ENCODE results near the gene KRTAP4-3. TPM values are rescaled to one million over a fixed set of nuclear protein-coding genes. Genes with fewer than 3 reads are reported as not detected.
A peak's percentile ranks its signal among the peaks of the same experiment; 100 is the strongest.
"Not testable (repeated sequence)": the region's sequence is repeated elsewhere in the genome, so short reads cannot be mapped to it uniquely, and the experiment has no call there.

Gene KRTAP4-3
- total and polyA plus RNA-seq, 5 donors from 2014 or later, result not detected

DNA sequence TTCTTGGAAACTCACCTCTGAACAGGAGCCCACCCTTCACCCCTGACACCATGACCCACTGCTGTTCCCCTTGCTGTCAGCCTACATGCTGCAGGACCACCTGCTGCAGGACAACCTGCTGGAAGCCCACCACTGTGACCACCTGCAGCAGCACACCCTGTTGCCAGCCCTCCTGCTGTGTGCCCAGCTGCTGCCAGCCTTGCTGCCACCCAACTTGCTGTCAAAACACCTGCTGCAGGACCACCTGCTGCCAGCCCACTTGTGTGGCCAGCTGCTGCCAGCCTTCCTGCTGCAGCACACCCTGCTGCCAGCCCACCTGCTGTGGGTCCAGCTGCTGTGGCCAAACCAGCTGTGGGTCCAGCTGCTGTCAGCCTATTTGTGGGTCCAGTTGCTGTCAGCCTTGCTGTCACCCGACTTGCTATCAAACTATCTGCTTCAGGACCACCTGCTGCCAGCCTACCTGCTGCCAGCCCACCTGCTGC lies 21.9 kb upstream of the KRTAP4-3 start, which contains the start of gene KRTAP9-1:
Gene KRTAP9-1 (plus strand): TSS at position 51 of the 482 bp plus-strand sequence. CDS start 0 bp downstream, at position 51.
- H3K27ac ChIP-seq (ENCODE audit: insufficient read depth, low read length, poor library complexity, severe bottlenecking); H3K36me3 Mint-ChIP-seq; DNase-seq; H3K4me3 ChIP-seq (ENCODE audit: low read depth, low read length); H3K9me3 Mint-ChIP-seq; H3K4me1 Mint-ChIP-seq; H3K9me3 ChIP-seq (ENCODE audit: control insufficient read depth in 2 of 2, low read length in 2 of 2); H3K4me3 Mint-ChIP-seq; H3K36me3 ChIP-seq (ENCODE audit: control insufficient read depth, insufficient read depth, low read length); H3K4me1 ChIP-seq (ENCODE audit: control insufficient read depth, insufficient read depth, low read length, poor library complexity, severe bottlenecking); ATAC-seq (ENCODE audit: low read depth in 2 of 2): not testable (repeated sequence)
- Mint-ChIP-seq H3K27ac (peak within 1 kb of the TSS in 1 of 3 donors; percentile 48), H3K27me3 (peaks cover 24% of the 10 kb centered on the region)
- peaks cover 15% of the 10 kb centered on the region for H3K27me3 ChIP-seq (ENCODE audit: control insufficient read depth, insufficient read depth, low read length)

DNA sequence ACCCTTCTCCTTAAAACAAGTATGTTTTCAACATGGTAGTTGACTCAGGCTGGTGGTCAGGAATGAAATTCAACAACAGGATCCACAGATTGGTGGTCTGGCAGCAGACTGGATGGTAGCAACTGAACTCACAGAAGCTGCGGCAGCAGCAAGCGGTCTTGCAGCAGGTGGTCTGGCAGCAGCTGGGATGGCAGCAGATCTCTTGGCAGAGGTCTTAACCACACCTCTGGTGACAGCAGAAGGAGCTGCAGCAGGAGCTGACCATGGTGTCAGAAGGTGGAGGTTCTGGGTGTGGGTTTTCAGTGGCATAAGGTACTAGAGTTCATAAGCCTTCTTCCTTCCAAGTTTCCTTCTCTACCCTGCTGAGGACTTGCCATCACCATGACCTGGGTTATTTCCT lies 18.9 kb upstream of the KRTAP4-3 start:
- Histone ChIP-seq H3K4me1 (ENCODE audit: control insufficient read depth, insufficient read depth, low read length, poor library complexity, severe bottlenecking) (no peaks in the 10 kb centered on the region), H3K4me3 (ENCODE audit: low read depth, low read length) (no peak overlapping the region), H3K27me3 (ENCODE audit: control insufficient read depth, insufficient read depth, low read length) (peaks cover 13% of the 10 kb centered on the region), H3K27ac (ENCODE audit: insufficient read depth, low read length, poor library complexity, severe bottlenecking) (no peak overlapping the region), H3K36me3 (ENCODE audit: control insufficient read depth, insufficient read depth, low read length) (no peaks in the 10 kb centered on the region), H3K9me3 (ENCODE audit: control insufficient read depth in 2 of 2, low read length in 2 of 2) (no peaks in the 10 kb centered on the region)
- DNase-seq, result no peak
- Mint-ChIP-seq H3K27ac (no peak overlapping the region), H3K4me1 (no peaks in the 10 kb centered on the region), H3K27me3 (peaks cover 30% of the 10 kb centered on the region), H3K36me3 (no peaks in the 10 kb centered on the region), H3K9me3 (peaks cover 0 to 2% (median 0%) of the 10 kb centered on the region in 7 donors), H3K4me3 (no peak overlapping the region)
- ATAC-seq (ENCODE audit: low read depth in 2 of 2), result no peak

DNA sequence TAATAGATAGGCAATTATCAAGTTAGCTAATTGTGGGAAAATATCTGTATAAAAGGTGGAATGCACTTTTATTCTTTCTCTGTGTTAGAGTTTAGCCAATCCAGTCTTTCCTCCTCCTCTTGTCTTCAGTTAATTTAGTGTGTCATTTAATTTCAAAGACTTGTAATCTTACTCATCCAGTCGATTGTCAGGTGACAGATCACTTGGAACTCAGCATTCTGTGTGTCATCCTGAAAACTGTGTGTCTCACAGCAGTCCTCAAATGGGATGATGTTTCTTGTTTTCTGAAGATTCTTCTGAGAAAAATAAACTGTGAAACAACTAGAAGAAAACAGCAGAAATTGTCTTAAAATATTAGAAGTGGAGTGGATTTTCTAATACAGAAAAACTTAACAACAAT lies 17.0 kb upstream of the KRTAP4-3 start:
- peaks cover 0 to 1% (median 0%) of the 10 kb centered on the region in 7 donors for H3K9me3 Mint-ChIP-seq
- no peaks in the 10 kb centered on the region for H3K36me3 Mint-ChIP-seq
- DNase-seq (no peak), ATAC-seq (ENCODE audit: low read depth in 2 of 2) (no peak)
- no peaks in the 10 kb centered on the region for H3K4me1 Mint-ChIP-seq
- peaks cover 15% of the 10 kb centered on the region for H3K27me3 Mint-ChIP-seq
- H3K4me1 ChIP-seq (ENCODE audit: control insufficient read depth, insufficient read depth, low read length, poor library complexity, severe bottlenecking), result no peaks in the 10 kb centered on the region
- no peak overlapping the region for H3K4me3 ChIP-seq (ENCODE audit: low read depth, low read length)
- H3K27ac Mint-ChIP-seq, result no peak overlapping the region
- H3K4me3 Mint-ChIP-seq, result no peak overlapping the region
- H3K36me3 ChIP-seq (ENCODE audit: control insufficient read depth, insufficient read depth, low read length), result no peaks in the 10 kb centered on the region
- no peak overlapping the region for H3K27ac ChIP-seq (ENCODE audit: insufficient read depth, low read length, poor library complexity, severe bottlenecking)
- no peaks in the 10 kb centered on the region for H3K9me3 ChIP-seq (ENCODE audit: control insufficient read depth in 2 of 2, low read length in 2 of 2)
- peaks cover 6% of the 10 kb centered on the region for H3K27me3 ChIP-seq (ENCODE audit: control insufficient read depth, insufficient read depth, low read length)

DNA sequence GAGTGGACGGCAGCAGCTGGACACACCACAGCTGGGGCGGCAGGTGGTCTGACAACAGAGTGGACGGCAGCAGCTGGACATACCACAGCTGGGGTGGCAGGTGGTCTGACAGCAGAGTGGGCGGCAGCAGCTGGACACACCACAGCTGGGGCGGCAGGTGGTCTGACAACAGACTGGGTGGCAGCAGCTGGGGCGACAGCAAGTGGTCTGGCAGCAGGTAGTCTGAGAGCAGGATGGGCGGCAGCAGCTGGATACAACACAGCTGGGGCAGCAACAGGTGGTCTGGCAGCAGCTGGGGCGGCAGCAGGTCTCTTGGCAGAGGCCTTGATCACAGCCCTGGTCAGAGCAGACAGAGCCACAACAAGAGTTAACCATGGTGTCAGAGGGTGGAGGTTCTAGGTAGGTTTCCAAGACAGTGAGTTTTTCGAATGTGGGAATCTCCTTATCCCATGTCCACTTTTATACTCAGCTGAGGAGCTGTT lies 16.5 kb upstream of the KRTAP4-3 start, which contains the start of gene KRTAP4-1:
Gene KRTAP4-1 (minus strand): TSS at position 432 of the 482 bp plus-strand sequence. CDS start 57 bp downstream, at position 375.
- no peaks in the 10 kb centered on the region for H3K4me1 Mint-ChIP-seq
- H3K36me3 Mint-ChIP-seq, result no peaks in the 10 kb centered on the region

DNA sequence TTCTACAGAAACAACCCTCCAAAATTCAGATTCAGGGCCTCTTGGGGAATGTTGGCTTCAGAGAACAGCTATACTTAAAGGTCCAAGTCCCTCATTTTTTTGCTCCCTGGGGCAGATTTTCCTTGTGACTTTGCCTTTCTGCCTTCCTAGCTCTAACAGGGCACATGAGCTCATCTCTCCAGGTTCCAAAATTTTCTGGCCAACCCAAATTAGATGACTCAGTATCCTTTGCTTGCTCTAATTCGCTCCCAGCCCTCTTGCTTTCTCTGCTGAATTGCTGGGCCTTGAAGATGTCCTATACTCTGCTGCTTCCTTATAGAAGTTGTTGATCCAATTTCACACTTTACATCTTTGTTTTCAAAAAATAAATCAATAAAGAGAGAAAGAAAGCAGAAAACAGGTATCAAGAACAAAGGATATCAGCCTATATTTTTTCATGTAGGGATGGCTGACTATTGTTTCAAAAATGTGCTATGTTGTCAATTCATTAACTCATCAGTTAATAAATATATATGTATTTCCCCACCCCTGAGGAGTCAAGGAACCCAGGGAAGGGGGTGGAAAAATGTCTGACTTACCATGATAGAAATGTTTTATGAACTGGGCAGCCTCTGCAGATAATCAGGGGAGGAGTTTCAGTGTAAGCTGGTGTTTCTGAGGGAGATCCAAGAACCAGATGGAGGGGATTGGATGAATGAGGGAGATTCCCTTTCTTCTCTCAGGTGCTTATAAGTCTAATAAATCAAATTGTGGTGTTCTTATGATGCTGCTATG lies 11.0 kb upstream of the KRTAP4-3 start:
- H3K4me1 ChIP-seq (ENCODE audit: control insufficient read depth, insufficient read depth, low read length, poor library complexity, severe bottlenecking), result no peaks in the 10 kb centered on the region
- ATAC-seq (ENCODE audit: low read depth in 2 of 2), result no peak
- Mint-ChIP-seq H3K4me3 (no peak overlapping the region), H3K9me3 (peaks cover 0 to 1% (median 0%) of the 10 kb centered on the region in 7 donors), H3K27ac (peak overlapping the region in 1 of 3 donors; percentile 45), H3K27me3 (peaks cover 19% of the 10 kb centered on the region), H3K36me3 (no peaks in the 10 kb centered on the region), H3K4me1 (peaks cover 0 to 2% (median 0%) of the 10 kb centered on the region in 4 donors)
- H3K27ac ChIP-seq (ENCODE audit: insufficient read depth, low read length, poor library complexity, severe bottlenecking), result no peak overlapping the region
- H3K36me3 ChIP-seq (ENCODE audit: control insufficient read depth, insufficient read depth, low read length), result no peaks in the 10 kb centered on the region
- DNase-seq, result no peak
- H3K9me3 ChIP-seq (ENCODE audit: control insufficient read depth in 2 of 2, low read length in 2 of 2), result no peaks in the 10 kb centered on the region
- H3K27me3 ChIP-seq (ENCODE audit: control insufficient read depth, insufficient read depth, low read length), result peaks cover 4% of the 10 kb centered on the region
- no peak overlapping the region for H3K4me3 ChIP-seq (ENCODE audit: low read depth, low read length)

More for the DNA sequence above, 16.5 kb upstream of the KRTAP4-3 start, which contains the start of gene KRTAP4-1:
- no peak within 1 kb of the TSS for H3K27ac Mint-ChIP-seq
- Histone ChIP-seq H3K9me3 (ENCODE audit: control insufficient read depth in 2 of 2, low read length in 2 of 2) (no peaks in the 10 kb centered on the region), H3K27ac (ENCODE audit: insufficient read depth, low read length, poor library complexity, severe bottlenecking) (no peak within 1 kb of the TSS), H3K27me3 (ENCODE audit: control insufficient read depth, insufficient read depth, low read length) (peaks cover 6% of the 10 kb centered on the region), H3K4me1 (ENCODE audit: control insufficient read depth, insufficient read depth, low read length, poor library complexity, severe bottlenecking) (no peaks in the 10 kb centered on the region), H3K36me3 (ENCODE audit: control insufficient read depth, insufficient read depth, low read length) (no peaks in the 10 kb centered on the region), H3K4me3 (ENCODE audit: low read depth, low read length) (no peak within 1 kb of the TSS)
- H3K4me3 Mint-ChIP-seq, result no peak within 1 kb of the TSS
- DNase-seq (no peak), ATAC-seq (ENCODE audit: low read depth in 2 of 2) (no peak)
- peaks cover 0 to 1% (median 0%) of the 10 kb centered on the region in 7 donors for H3K9me3 Mint-ChIP-seq
- H3K27me3 Mint-ChIP-seq, result peaks cover 19% of the 10 kb centered on the region

- ATAC-seq (ENCODE audit: low read depth in 2 of 2), result peak; percentile 40 to 55
- Mint-ChIP-seq H3K27ac (no peak overlapping the region), H3K36me3 (no peaks in the 10 kb centered on the region)
Observed at GRCh38 chr17:41178341-41178740, 10.3 kb upstream of the KRTAP4-3 start.

DNA sequence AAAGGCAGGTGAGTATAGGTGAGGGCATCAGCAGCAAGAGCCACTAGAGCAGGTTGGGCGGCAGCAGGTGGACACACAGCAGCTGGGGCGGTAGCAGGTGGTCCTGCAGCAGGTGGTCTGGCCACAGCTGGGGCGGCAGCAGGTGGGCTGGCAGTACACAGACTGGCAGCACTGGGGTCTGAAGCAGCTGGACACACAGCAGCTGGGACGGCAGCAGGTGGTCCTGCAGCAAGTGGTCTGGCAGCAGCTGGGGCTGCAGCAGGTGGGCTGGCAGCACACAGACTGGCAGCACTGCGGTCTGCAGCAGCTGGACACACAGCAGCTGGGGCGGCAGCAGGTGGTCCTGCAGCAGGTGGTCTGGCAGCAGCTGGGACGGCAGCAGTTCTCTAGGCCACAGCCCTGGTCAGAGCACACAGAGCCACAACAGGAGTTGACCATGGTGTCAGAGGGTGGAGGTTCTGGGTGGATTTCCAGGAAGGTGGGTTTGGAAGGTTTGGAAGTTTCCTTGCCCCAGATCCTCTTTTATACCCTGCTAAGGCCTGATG lies 9.8 kb upstream of the KRTAP4-3 start, which contains the start of gene KRTAP4-2:
Gene KRTAP4-2 (minus strand): TSS at position 495 of the 545 bp plus-strand sequence. CDS start 57 bp downstream, at position 438.
- DNase-seq, result no peak

More at GRCh38 chr17:41178341-41178740, 10.3 kb upstream of the KRTAP4-3 start:
- H3K27me3 ChIP-seq (ENCODE audit: control insufficient read depth, insufficient read depth, low read length), result peaks cover 4% of the 10 kb centered on the region
- H3K9me3 Mint-ChIP-seq, result peaks cover 0 to 1% (median 0%) of the 10 kb centered on the region in 7 donors
- no peak for DNase-seq
- H3K36me3 ChIP-seq (ENCODE audit: control insufficient read depth, insufficient read depth, low read length), result no peaks in the 10 kb centered on the region
- peaks cover 0 to 4% (median under 1%) of the 10 kb centered on the region in 4 donors for H3K4me1 Mint-ChIP-seq
- no peak overlapping the region for H3K27ac ChIP-seq (ENCODE audit: insufficient read depth, low read length, poor library complexity, severe bottlenecking)
- H3K4me3 Mint-ChIP-seq, result no peak overlapping the region
- peaks cover 19% of the 10 kb centered on the region for H3K27me3 Mint-ChIP-seq
- H3K4me1 ChIP-seq (ENCODE audit: control insufficient read depth, insufficient read depth, low read length, poor library complexity, severe bottlenecking), result no peaks in the 10 kb centered on the region
- no peak overlapping the region for H3K4me3 ChIP-seq (ENCODE audit: low read depth, low read length)
- no peaks in the 10 kb centered on the region for H3K9me3 ChIP-seq (ENCODE audit: control insufficient read depth in 2 of 2, low read length in 2 of 2)

More for the DNA sequence above, 9.8 kb upstream of the KRTAP4-3 start, which contains the start of gene KRTAP4-2:
- H3K36me3 ChIP-seq (ENCODE audit: control insufficient read depth, insufficient read depth, low read length), result no peaks in the 10 kb centered on the region
- peaks cover 4% of the 10 kb centered on the region for H3K27me3 ChIP-seq (ENCODE audit: control insufficient read depth, insufficient read depth, low read length)
- H3K27me3 Mint-ChIP-seq, result peaks cover 14% of the 10 kb centered on the region
- no peak within 1 kb of the TSS for H3K27ac ChIP-seq (ENCODE audit: insufficient read depth, low read length, poor library complexity, severe bottlenecking)
- peak within 1 kb of the TSS in 1 of 3 donors; percentile 5 for H3K27ac Mint-ChIP-seq
- no peak within 1 kb of the TSS for H3K4me3 ChIP-seq (ENCODE audit: low read depth, low read length)
- no peaks in the 10 kb centered on the region for H3K36me3 Mint-ChIP-seq
- no peak within 1 kb of the TSS for H3K4me3 Mint-ChIP-seq
- H3K9me3 Mint-ChIP-seq, result peaks cover 0 to 1% (median 0%) of the 10 kb centered on the region in 7 donors
- peaks cover 0 to 5% (median 2%) of the 10 kb centered on the region in 4 donors for H3K4me1 Mint-ChIP-seq
- ATAC-seq (ENCODE audit: low read depth in 2 of 2), result no peak
- no peaks in the 10 kb centered on the region for H3K4me1 ChIP-seq (ENCODE audit: control insufficient read depth, insufficient read depth, low read length, poor library complexity, severe bottlenecking)
- no peaks in the 10 kb centered on the region for H3K9me3 ChIP-seq (ENCODE audit: control insufficient read depth in 2 of 2, low read length in 2 of 2)

Measured in CD4-positive, CD25-positive, alpha-beta regulatory T cell (primary cell).